GM10847 (cell line): ENCODE data around the gene ORAI3.
A peak's percentile ranks its signal among the peaks of the same experiment; 100 is the strongest.

ENCODE experiments used
- POLR2A ChIP-seq: IDR thresholded peaks from 2 replicates; pipeline ENCODE4 v1.6.1; 2011; ENCODE audit not compliant: insufficient read length; ENCODE audit errors: extremely low read depth

Gene ORAI3

GRCh38 chr16:30921748-30922419, 27.0 kb upstream of the ORAI3 start:
- TF ChIP-seq POLR2A = peak; percentile 13

GRCh38 chr16:30922420-30922959, 26.4 kb upstream of the ORAI3 start:
- no peak for TF ChIP-seq POLR2A

GRCh38 chr16:30922960-30923535, 25.8 kb upstream of the ORAI3 start:
- no peak for TF ChIP-seq POLR2A

GRCh38 chr16:30923554-30924075, 25.3 kb upstream of the ORAI3 start, which contains the start of gene FBXL19:
Gene FBXL19 (plus strand): TSS chr16:30923572. CDS start chr16:30925755, 2,183 bp downstream.
- TF ChIP-seq POLR2A = no peak

- TF ChIP-seq POLR2A = no peak
Observed at GRCh38 chr16:30924076-30924912, 24.6 kb upstream of the ORAI3 start.

GRCh38 chr16:30924913-30925631, 23.8 kb upstream of the ORAI3 start:
- TF ChIP-seq POLR2A = no peak

GRCh38 chr16:30925632-30925987, 23.3 kb upstream of the ORAI3 start:
- TF ChIP-seq POLR2A = no peak

GRCh38 chr16:30925995-30926811, 22.7 kb upstream of the ORAI3 start:
- no peak for TF ChIP-seq POLR2A

GRCh38 chr16:30926937-30927788, 21.7 kb upstream of the ORAI3 start:
- TF ChIP-seq POLR2A = no peak

- TF ChIP-seq POLR2A = no peak
Observed at GRCh38 chr16:30927789-30928378, 21.0 kb upstream of the ORAI3 start.

- TF ChIP-seq POLR2A = no peak
Observed at GRCh38 chr16:30928390-30928789, 20.5 kb upstream of the ORAI3 start.

- TF ChIP-seq POLR2A = no peak
Observed at GRCh38 chr16:30929167-30929566, 19.7 kb upstream of the ORAI3 start.

- TF ChIP-seq POLR2A = no peak
Observed at GRCh38 chr16:30930160-30930571, 18.7 kb upstream of the ORAI3 start.
